GM12878 (cell line): ENCODE data around the gene JADE1. TPM values are rescaled to one million over a fixed set of nuclear protein-coding genes. Genes with fewer than 3 reads are reported as not detected.

ENCODE experiments used
- KDM1A ChIP-seq: fragments of 200-600 bp; sonication (generic); IDR thresholded peaks from 2 replicates; pipeline ENCODE4 v1.6.1; 2016; ENCODE audit warnings: borderline replicate concordance
- ZNF217 ChIP-seq: fragments of 450-650 bp; IDR thresholded peaks from 2 replicates; pipeline ENCODE4 v1.6.1; 2017; ENCODE audit warnings: antibody characterized with exemption, mild to moderate bottlenecking
- ZNF622 ChIP-seq: fragments of 450-650 bp; IDR thresholded peaks from 2 replicates; pipeline ENCODE4 v1.6.1; 2017; ENCODE audit warnings: mild to moderate bottlenecking, inconsistent platforms
- polyA plus RNA-seq, 11 experiments: library from polyadenylated mRNA; depleted of rRNA in 4 of 11; unstranded in 6 of 11; stranded (reverse) in 5 of 11; fragments of >200 nt; fragmentation: Nextera tagmentation in 4 of 11; fragmentation: Illumina TruSeq in 1 of 11; extraction: Ambion mirVana in 4 of 11; extraction: Trizol in 1 of 11; gene quantifications; 1 replicate in 1 of 11; 2 replicates in 10 of 11; pipeline versions ENCODE4 v1.2.1 to v1.2.3, GENCODE V29; 2011 to 2016; ENCODE audit warnings: inconsistent platforms in 2 of 11, missing spikeins in 2 of 11, low read depth in 1 of 11
- total RNA-seq, 4 experiments: library from RNA; depleted of rRNA in 3 of 4; stranded (reverse); fragments of >200 nt in 3 of 4; fragmentation: Illumina TruSeq in 1 of 4; extraction: Trizol in 1 of 4; gene quantifications; 2 replicates each; pipeline versions ENCODE4 v1.2.1 to v1.2.3, GENCODE V29; 2013 to 2021
- TF ChIP-seq, protein P1 (sequence below): fragments of 450-650 bp; IDR thresholded peaks from 2 replicates; pipeline ENCODE4 v1.6.1; 2017; ENCODE audit warnings: antibody characterized with exemption, mild to moderate bottlenecking, moderate library complexity
- TF ChIP-seq, protein P2 (sequence below): IDR thresholded peaks from 2 replicates; pipeline ENCODE4 v1.6.1; 2012; ENCODE audit warnings: low read depth, low read length, improper control_type of control experiment
- TF ChIP-seq, protein P3 (sequence below): fragments of 450-650 bp; formaldehyde crosslinking; IDR thresholded peaks from 2 replicates; pipeline ENCODE4 v1.4.0; 2020; ENCODE audit warnings: mild to moderate bottlenecking, moderate library complexity

JADE1 gene
- total and polyA plus RNA-seq, 10 of the 15 experiments (the other 5 are each of a cell fraction or from before 2014, with no cell fraction given), result 5.9 to 27.2 (median 15.8) TPM

DNA sequence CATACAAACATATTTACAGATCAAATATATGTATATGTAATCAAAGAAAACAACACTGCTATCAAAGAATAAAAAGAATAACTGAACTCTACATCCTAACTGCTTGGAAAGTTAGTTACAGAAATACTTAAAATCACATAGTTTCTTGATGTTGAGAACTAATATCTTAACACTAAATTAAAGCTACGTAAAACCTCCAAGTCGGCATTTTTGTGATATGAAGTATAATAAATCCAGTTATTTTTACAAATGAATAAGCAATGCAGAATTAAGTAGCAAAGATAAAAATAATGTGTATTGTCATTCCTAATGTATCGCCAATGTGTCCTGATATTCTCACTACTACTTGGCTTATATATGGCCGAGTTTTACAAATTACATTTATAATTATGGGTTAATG lies 68.4 kb downstream of the JADE1 start (continued):
- TF ChIP-seq, protein P1, sequence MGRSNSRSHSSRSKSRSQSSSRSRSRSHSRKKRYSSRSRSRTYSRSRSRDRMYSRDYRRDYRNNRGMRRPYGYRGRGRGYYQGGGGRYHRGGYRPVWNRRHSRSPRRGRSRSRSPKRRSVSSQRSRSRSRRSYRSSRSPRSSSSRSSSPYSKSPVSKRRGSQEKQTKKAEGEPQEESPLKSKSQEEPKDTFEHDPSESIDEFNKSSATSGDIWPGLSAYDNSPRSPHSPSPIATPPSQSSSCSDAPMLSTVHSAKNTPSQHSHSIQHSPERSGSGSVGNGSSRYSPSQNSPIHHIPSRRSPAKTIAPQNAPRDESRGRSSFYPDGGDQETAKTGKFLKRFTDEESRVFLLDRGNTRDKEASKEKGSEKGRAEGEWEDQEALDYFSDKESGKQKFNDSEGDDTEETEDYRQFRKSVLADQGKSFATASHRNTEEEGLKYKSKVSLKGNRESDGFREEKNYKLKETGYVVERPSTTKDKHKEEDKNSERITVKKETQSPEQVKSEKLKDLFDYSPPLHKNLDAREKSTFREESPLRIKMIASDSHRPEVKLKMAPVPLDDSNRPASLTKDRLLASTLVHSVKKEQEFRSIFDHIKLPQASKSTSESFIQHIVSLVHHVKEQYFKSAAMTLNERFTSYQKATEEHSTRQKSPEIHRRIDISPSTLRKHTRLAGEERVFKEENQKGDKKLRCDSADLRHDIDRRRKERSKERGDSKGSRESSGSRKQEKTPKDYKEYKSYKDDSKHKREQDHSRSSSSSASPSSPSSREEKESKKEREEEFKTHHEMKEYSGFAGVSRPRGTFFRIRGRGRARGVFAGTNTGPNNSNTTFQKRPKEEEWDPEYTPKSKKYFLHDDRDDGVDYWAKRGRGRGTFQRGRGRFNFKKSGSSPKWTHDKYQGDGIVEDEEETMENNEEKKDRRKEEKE, result no peak
- no peak for TF ChIP-seq ZNF622
- TF ChIP-seq, protein P2, sequence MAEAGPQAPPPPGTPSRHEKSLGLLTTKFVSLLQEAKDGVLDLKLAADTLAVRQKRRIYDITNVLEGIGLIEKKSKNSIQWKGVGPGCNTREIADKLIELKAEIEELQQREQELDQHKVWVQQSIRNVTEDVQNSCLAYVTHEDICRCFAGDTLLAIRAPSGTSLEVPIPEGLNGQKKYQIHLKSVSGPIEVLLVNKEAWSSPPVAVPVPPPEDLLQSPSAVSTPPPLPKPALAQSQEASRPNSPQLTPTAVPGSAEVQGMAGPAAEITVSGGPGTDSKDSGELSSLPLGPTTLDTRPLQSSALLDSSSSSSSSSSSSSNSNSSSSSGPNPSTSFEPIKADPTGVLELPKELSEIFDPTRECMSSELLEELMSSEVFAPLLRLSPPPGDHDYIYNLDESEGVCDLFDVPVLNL, result no peak
- TF ChIP-seq ZNF217, result no peak
- no peak for TF ChIP-seq KDM1A
- TF ChIP-seq, protein P3, sequence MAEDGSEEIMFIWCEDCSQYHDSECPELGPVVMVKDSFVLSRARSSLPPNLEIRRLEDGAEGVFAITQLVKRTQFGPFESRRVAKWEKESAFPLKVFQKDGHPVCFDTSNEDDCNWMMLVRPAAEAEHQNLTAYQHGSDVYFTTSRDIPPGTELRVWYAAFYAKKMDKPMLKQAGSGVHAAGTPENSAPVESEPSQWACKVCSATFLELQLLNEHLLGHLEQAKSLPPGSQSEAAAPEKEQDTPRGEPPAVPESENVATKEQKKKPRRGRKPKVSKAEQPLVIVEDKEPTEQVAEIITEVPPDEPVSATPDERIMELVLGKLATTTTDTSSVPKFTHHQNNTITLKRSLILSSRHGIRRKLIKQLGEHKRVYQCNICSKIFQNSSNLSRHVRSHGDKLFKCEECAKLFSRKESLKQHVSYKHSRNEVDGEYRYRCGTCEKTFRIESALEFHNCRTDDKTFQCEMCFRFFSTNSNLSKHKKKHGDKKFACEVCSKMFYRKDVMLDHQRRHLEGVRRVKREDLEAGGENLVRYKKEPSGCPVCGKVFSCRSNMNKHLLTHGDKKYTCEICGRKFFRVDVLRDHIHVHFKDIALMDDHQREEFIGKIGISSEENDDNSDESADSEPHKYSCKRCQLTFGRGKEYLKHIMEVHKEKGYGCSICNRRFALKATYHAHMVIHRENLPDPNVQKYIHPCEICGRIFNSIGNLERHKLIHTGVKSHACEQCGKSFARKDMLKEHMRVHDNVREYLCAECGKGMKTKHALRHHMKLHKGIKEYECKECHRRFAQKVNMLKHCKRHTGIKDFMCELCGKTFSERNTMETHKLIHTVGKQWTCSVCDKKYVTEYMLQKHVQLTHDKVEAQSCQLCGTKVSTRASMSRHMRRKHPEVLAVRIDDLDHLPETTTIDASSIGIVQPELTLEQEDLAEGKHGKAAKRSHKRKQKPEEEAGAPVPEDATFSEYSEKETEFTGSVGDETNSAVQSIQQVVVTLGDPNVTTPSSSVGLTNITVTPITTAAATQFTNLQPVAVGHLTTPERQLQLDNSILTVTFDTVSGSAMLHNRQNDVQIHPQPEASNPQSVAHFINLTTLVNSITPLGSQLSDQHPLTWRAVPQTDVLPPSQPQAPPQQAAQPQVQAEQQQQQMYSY, result no peak
